Inflammatory macrophage treated with lipopolysaccharide for 1 hour (primary cell): ENCODE measurements around the gene NEURL1.
"Not testable (repeated sequence)": the region's sequence is repeated elsewhere in the genome, so short reads cannot be mapped to it uniquely, and the experiment has no call there.

ENCODE experiments used
- DNase-seq, 2 donors: peaks; one replicate each; pipeline ENCODE4 v3.0.0-alpha.2; 2020 to 2022

The NEURL1 gene

GRCh38 chr10:103590744-103591291, 97.3 kb downstream of the NEURL1 start:
- no peak for DNase-seq

- DNase-seq: peak in 1 of 2 donors; percentile 47
Observed at GRCh38 chr10:103592186-103593021, 98.9 kb downstream of the NEURL1 start.

- no peak for DNase-seq
Observed at GRCh38 chr10:103593022-103593570, 99.6 kb downstream of the NEURL1 start.

GRCh38 chr10:103595933-103596726, 102.6 kb downstream of the NEURL1 start:
- no peak for DNase-seq

- DNase-seq: no peak
Observed at GRCh38 chr10:103597003-103597402, 103.5 kb downstream of the NEURL1 start.

- DNase-seq: peak; percentile 40 to 64
Observed at GRCh38 chr10:103598654-103599115, 105.2 kb downstream of the NEURL1 start.

GRCh38 chr10:103599211-103599610, 105.7 kb downstream of the NEURL1 start:
- no peak for DNase-seq

- no peak for DNase-seq
Observed at GRCh38 chr10:103599907-103600306, 106.4 kb downstream of the NEURL1 start.

- DNase-seq: no peak
Observed at GRCh38 chr10:103600325-103600724, 106.8 kb downstream of the NEURL1 start.

GRCh38 chr10:103600956-103601569, 107.6 kb downstream of the NEURL1 start:
- DNase-seq: no peak

GRCh38 chr10:103602028-103602851, 108.7 kb downstream of the NEURL1 start:
- no peak for DNase-seq

GRCh38 chr10:103602852-103603155, 109.3 kb downstream of the NEURL1 start:
- no peak for DNase-seq

GRCh38 chr10:103603382-103603781, 109.9 kb downstream of the NEURL1 start:
- DNase-seq: no peak

GRCh38 chr10:103605359-103606096, 112.0 kb downstream of the NEURL1 start:
- DNase-seq: peak; percentile 37 to 85

GRCh38 chr10:103606097-103606438, 112.6 kb downstream of the NEURL1 start:
- not testable (repeated sequence) for DNase-seq

GRCh38 chr10:103607051-103607450, 113.5 kb downstream of the NEURL1 start:
- DNase-seq: not testable (repeated sequence)

- not testable (repeated sequence) for DNase-seq
Observed at GRCh38 chr10:103608056-103608455, 114.6 kb downstream of the NEURL1 start.

- no peak for DNase-seq
Observed at GRCh38 chr10:103609231-103610082, 116.0 kb downstream of the NEURL1 start.

- no peak for DNase-seq
Observed at GRCh38 chr10:103610083-103610472, 116.6 kb downstream of the NEURL1 start.

- no peak for DNase-seq
Observed at GRCh38 chr10:103610921-103611511, 117.5 kb downstream of the NEURL1 start.
